PFSK-1 (cell line): Measurements from ENCODE around the gene SEC14L1.

ENCODE experiments used
- FOXP2 ChIP-seq: optimal IDR thresholded peaks from 2 replicates; pipeline ENCODE3; 2011; ENCODE audit warnings: borderline replicate concordance, control low read depth, inconsistent platforms; ENCODE audit not compliant: insufficient read depth; ENCODE audit errors: extremely low read length, extremely low read depth
- POLR2AphosphoS5 ChIP-seq: IDR thresholded peaks from 2 replicates; pipeline ENCODE4 v1.6.1; 2012; ENCODE audit warnings: low read depth, mild to moderate bottlenecking, control low read depth, low read length, moderate library complexity
- SIN3A ChIP-seq: IDR thresholded peaks from 2 replicates; pipeline ENCODE4 v1.6.1; 2012; ENCODE audit warnings: mild to moderate bottlenecking, low read length, moderate library complexity, borderline replicate concordance; ENCODE audit not compliant: insufficient read depth
- TAF1 ChIP-seq: IDR thresholded peaks from 2 replicates; pipeline ENCODE4 v1.6.1; 2012; ENCODE audit warnings: low read length, control low read depth, borderline replicate concordance; ENCODE audit not compliant: insufficient read depth
- TF ChIP-seq, protein P1 (sequence below), 2 experiments: IDR thresholded peaks; 2 replicates each; pipeline versions ENCODE4 v1.6.1 to v1.8.0; 2011 to 2012; ENCODE audit warnings: low read depth in 2 of 2, low read length in 2 of 2, control low read depth in 1 of 2, inconsistent platforms in 1 of 2, mild to moderate bottlenecking in 1 of 2, moderate library complexity in 1 of 2; ENCODE audit not compliant: insufficient read depth in 1 of 2

The SEC14L1 gene

DNA sequence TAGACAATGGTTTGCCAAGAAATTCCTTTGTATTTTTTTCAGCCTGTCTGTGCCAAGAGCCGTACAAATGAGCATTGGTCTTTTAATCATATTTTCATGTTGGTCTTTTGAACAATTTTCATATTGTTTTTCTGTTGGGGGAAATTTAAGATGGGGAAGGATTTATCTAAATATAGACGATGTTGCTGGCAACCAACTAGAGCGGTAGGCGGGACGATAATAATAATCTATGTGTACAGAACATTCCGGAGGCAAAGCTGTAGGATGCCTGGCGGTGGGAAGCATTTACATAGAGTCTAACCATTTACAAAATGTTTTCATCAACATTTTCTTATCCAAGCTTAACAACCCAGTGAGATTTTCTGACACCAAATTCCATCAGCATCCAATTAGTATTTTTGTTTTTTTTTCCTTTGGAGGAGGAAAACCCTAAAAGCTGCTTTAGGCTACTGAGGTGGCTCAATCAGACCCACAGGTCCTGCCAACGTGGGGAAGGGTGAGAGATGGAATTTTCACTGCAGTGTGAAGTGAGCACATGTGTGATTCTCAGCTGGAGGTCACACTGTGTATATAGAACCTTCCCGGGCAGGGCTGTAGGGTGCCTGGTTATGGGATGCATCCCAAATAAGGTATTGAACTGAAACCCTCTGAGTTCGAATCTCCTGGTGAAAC lies 11.7 kb upstream of the SEC14L1 start:
- TF ChIP-seq SIN3A: no peak
- TF ChIP-seq, protein P1, sequence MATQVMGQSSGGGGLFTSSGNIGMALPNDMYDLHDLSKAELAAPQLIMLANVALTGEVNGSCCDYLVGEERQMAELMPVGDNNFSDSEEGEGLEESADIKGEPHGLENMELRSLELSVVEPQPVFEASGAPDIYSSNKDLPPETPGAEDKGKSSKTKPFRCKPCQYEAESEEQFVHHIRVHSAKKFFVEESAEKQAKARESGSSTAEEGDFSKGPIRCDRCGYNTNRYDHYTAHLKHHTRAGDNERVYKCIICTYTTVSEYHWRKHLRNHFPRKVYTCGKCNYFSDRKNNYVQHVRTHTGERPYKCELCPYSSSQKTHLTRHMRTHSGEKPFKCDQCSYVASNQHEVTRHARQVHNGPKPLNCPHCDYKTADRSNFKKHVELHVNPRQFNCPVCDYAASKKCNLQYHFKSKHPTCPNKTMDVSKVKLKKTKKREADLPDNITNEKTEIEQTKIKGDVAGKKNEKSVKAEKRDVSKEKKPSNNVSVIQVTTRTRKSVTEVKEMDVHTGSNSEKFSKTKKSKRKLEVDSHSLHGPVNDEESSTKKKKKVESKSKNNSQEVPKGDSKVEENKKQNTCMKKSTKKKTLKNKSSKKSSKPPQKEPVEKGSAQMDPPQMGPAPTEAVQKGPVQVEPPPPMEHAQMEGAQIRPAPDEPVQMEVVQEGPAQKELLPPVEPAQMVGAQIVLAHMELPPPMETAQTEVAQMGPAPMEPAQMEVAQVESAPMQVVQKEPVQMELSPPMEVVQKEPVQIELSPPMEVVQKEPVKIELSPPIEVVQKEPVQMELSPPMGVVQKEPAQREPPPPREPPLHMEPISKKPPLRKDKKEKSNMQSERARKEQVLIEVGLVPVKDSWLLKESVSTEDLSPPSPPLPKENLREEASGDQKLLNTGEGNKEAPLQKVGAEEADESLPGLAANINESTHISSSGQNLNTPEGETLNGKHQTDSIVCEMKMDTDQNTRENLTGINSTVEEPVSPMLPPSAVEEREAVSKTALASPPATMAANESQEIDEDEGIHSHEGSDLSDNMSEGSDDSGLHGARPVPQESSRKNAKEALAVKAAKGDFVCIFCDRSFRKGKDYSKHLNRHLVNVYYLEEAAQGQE (IDR thresholded peaks at IDR 0.05; ENCODE audit: insufficient read depth in 1 of 2, low read depth in 2 of 2, low read length in 2 of 2): no peak
- no peak for TF ChIP-seq TAF1
- no peak for TF ChIP-seq FOXP2
- no peak for TF ChIP-seq POLR2AphosphoS5

DNA sequence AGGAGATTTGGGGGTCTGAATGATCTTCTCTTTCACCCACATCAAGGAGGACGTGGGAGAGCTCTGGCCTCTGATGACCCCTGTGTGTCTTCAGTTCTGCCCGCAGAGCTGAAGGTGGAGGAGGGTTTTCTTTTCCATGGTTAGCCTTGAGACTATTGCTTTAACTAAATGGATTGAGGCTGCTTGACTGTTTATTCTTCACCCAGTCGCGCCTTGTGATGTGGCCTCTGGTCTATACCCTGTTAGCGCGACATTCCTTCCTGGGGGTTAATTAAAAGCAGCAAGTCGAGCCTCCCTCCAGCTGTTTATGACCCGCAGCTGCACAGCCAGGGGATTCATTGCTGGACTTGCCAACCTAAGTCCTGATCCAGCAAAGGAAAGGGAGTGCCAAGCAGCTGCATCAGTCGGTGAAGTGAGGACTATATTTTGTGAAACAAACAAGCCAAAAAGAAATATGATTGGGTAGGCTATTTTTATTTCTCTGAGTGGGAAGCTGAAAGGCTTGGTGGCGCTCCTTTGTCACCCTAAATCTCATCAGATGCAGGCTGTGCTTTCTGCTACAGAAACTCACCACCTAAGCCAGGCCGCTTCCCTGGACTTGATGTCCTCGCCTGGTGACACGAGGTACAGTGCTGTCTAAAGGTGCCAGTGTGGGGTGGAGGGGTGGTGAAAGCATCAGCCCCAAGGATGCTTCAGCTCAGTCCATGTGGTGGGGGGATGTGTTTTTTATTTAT lies 11.0 kb upstream of the SEC14L1 start:
- no peak for TF ChIP-seq POLR2AphosphoS5
- TF ChIP-seq, protein P1 (IDR thresholded peaks at IDR 0.05; ENCODE audit: insufficient read depth in 1 of 2, low read depth in 2 of 2, low read length in 2 of 2): no peak

DNA sequence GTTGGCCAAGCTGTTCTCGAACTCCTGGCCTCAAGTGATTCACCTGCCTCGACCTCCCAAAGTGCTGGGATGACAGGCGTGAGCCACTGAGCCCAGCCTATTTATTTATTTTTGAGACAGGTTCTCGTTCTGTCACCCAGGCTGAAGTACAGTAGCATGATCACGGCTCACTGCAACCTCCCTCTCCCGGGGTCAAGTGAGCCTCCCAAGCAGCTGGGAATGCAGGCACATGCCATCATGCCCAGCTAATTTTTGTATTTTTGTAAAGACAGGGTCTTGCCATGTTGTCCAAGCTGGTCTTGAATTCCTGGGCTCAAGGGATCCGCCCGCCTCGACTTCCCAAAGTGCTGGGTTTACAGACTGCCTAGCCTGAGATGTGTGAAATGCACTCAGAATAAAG lies 10.2 kb upstream of the SEC14L1 start:
- no peak for TF ChIP-seq POLR2AphosphoS5
- TF ChIP-seq, protein P1 (IDR thresholded peaks at IDR 0.05; ENCODE audit: insufficient read depth in 1 of 2, low read depth in 2 of 2, low read length in 2 of 2): no peak
- no peak for TF ChIP-seq TAF1
- TF ChIP-seq FOXP2: no peak
- TF ChIP-seq SIN3A: no peak

DNA sequence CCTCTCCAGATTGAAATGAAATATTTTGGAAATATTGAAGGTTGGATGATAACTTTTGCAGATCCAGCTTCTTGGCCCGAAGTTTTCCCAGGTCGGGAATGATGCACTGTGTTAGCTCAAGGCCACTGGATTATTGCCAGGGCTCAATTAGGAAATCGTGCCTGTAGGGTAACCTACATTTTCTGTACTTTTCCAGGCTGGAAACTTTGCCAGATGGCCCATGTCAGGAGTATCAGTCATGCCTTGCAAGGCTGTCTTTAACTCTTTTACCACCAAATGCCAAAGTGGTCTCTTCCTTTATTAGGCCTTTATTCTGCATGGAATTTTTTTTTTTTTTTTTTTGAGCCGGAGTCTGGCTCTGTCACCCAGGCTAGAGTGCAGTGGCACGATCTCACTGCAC lies 8.9 kb upstream of the SEC14L1 start:
- TF ChIP-seq FOXP2 (no peak), SIN3A (no peak), POLR2AphosphoS5 (no peak), TAF1 (no peak)
- TF ChIP-seq, protein P1 (IDR thresholded peaks at IDR 0.05; ENCODE audit: insufficient read depth in 1 of 2, low read depth in 2 of 2, low read length in 2 of 2): no peak
